GM19324 (cell line): Measurements from ENCODE around the gene TPRG1.

ENCODE experiments used
- ATAC-seq: cut with Tn5 transposase; IDR thresholded peaks from one replicate; pipeline ENCODE4 v1.9.1; 2021; ENCODE audit warnings: mild to moderate bottlenecking, moderate library complexity; ENCODE audit not compliant: unreplicated experiment, low FRiP score

TPRG1 gene

GRCh38 chr3:189171707-189172106, at the start of gene TPRG1:
TPRG1 (plus strand) TSS chr3:189171971; CDS start chr3:189207385, 35,414 bp downstream.
- no peak for ATAC-seq

GRCh38 chr3:189122110-189122509, 49.7 kb upstream of the TPRG1 start:
- no peak for ATAC-seq

- ATAC-seq = no peak
Measured at GRCh38 chr3:189122526-189123205, 49.1 kb upstream of the TPRG1 start.

- ATAC-seq = no peak
Measured at GRCh38 chr3:189123595-189124387, 48.0 kb upstream of the TPRG1 start.

DNA sequence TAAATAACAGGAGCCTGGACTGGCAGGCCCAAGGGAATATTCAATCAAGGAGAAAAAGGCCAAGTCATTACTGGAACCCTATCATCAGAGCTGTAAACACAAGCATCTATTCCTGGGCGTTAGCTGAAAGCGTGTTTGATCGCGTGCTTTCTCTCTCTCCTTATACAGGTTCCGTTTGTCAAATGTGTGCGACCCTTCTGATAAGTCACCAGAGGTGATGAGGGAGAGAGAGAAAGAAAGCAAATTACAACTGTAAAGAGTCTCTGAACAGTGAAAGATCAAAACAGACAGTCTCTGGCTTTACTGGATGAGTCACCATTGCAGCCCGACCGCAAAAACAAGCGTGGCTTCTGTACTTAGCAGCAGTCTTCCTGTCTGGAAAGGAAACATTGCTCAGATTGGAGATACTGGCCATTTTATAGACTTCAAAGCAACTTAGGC, 39.5 kb upstream of the TPRG1 start:
- ATAC-seq = peak; percentile 65

GRCh38 chr3:189132839-189133238, 38.9 kb upstream of the TPRG1 start:
- ATAC-seq = no peak

GRCh38 chr3:189133768-189134167, 38.0 kb upstream of the TPRG1 start:
- ATAC-seq = no peak

GRCh38 chr3:189137416-189137815, 34.4 kb upstream of the TPRG1 start:
- ATAC-seq = no peak

DNA sequence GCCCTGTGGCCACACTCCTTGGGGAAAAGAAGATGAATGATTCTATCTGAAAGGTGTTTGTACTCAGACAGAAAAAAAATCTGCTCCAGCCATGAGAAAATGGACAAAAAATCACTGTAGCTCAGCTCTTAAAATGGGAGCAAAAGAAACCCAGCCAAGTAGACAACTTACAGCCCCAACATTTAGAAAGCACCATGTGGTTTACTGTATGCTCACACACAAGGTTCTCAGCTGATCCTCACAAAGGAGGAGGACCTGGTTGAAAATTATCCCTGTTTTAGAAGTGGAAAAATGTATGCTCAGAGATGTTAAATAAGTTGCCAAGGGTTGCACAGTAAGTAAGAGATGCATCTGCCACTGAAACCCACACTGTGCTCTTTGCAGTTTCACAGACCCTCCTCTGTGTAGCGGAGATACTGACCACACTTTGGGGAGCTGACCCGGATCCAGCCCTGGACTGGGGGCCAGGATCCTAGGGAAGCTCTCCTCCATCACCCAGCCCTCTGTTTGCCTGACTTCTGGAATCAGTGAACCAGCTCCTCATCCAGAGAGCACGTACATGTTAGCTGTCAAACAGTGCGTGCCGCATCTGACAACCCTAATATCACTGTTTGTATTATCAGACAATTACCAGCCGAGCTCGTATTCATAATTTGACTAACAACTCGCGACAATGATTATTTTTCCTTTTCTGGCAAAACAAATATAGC, 32.7 kb upstream of the TPRG1 start:
- ATAC-seq = no peak

DNA sequence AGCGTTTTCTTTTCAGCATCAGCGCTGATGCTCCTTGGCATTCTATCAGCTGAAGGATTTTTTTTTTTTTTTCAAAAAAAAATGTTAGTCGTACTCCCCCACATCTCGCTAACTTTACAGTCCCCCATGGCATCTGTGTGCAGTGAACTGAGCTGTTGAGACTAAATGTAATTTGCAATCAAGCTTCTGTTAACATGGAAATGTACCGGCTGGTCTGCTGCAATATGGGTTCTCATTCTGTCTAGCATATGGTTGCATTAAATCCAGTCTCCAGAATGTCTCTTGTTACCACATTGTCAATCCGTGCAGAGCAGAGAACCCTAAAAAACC, 32.2 kb upstream of the TPRG1 start:
- ATAC-seq = no peak

- ATAC-seq = no peak
Measured at GRCh38 chr3:189142527-189142926, 29.2 kb upstream of the TPRG1 start.

GRCh38 chr3:189143321-189143720, 28.4 kb upstream of the TPRG1 start:
- no peak for ATAC-seq

GRCh38 chr3:189143771-189144170, 28.0 kb upstream of the TPRG1 start:
- ATAC-seq = no peak

DNA sequence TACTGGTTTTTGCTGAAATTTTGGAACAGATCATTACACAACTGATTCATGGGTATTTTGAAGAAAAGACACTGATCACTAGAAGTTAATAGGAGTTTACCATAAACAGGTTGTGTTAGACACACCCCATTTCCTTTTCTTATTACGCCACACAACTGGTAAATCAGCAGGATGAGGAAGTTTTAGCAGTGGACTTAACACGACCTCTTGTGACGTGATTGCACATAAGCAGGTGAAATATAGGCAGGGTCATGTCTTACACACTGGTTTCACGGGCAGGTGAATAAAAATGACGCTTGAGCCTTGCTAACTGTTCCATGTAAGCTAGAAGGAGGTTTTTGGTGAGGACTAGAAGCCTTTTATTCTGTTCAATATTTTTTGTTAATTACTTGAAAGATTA, 27.1 kb upstream of the TPRG1 start:
- ATAC-seq = no peak

DNA sequence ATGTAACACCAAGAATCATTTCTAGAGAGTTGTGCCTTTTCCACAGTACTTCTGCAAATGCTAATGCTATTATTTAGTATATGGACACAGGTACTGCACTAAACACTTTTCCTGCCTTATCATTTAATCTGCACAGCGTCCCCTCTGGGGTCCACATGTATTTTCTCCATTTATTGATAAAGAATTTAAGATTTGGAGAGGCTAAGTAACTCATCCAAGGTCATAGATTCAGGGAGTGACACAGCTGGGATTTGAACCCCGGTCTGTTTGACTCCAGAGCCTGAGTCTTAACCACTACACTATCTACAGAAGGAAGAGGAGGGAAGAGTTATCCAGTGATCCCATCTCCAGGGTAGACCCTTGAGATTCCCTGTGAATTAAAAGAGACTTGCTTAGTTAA, 24.9 kb upstream of the TPRG1 start:
- no peak for ATAC-seq

GRCh38 chr3:189148081-189148507, 23.7 kb upstream of the TPRG1 start:
- ATAC-seq = peak; percentile 62

- no peak for ATAC-seq
Measured at GRCh38 chr3:189149203-189149602, 22.6 kb upstream of the TPRG1 start.

GRCh38 chr3:189157232-189158007, 14.4 kb upstream of the TPRG1 start:
- ATAC-seq = no peak

- ATAC-seq = no peak
Measured at GRCh38 chr3:189158034-189158433, 13.7 kb upstream of the TPRG1 start.

GRCh38 chr3:189160519-189161309, 11.1 kb upstream of the TPRG1 start:
- no peak for ATAC-seq
